Measurements from ENCODE around the gene UGT1A8.
A peak's percentile ranks its signal among the peaks of the same experiment; 100 is the strongest.
"Not testable (repeated sequence)": the region's sequence is repeated elsewhere in the genome, so short reads cannot be mapped to it uniquely, and the experiment has no call there.

Gene UGT1A8

DNA sequence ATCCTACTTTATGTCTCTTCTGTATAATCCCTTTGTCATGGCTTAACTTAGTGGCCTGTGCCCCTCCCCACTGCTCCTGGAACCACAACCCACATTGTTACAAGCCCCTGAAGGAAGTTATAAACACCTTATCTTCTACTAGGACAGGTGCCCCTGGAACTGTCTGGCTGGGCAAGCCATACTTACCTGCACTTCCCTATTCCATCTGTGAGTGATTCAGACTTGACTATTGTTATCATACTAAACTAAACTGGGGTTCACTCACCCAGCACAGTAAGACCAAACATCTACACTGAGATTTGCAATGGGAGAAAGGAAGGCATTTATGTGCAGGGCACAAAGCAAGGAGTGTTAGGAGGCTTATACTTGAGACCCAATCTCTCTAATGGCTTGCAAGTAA is 71.6 kb downstream of the UGT1A8 start:
- no peak for DNase-seq

DNA sequence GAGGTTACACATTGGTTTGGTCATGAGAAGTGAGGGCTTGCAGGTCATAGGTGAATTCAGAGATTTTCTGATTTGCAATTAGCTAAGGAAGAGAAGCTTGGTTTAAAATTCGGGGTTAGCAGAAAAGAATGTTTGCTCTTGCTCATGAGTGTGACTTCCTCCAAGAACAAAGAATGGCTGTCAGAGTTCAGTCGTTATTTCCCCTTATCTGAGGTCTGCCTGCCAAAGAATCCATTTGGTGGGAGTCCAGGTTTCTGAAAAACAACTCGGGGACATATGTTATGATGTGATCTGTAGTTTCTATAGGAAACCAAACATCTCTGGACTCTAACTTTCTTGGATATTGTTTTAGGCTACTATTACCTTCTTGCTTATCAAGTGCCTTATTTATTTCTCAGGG is 72.1 kb downstream of the UGT1A8 start:
- DNase-seq, result no peak

DNA sequence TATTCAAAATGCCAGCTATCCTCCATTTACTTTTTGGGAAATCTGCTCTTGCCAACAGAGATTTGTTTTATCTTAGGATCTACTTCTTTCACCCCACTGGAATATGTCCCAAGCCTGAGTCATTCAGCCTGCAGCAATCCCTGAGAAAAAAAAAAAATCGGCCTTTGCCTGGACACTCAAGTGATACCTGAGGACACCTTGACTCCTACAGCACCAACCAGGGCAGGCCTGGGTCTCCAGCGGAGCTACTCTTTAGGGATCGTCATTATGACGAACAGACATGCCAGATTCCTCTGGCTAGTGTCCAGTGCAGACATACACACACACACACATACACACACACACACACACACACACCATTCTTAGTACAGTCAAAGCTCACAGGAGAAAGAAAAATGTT is 73.0 kb downstream of the UGT1A8 start:
- DNase-seq, result no peak

DNA sequence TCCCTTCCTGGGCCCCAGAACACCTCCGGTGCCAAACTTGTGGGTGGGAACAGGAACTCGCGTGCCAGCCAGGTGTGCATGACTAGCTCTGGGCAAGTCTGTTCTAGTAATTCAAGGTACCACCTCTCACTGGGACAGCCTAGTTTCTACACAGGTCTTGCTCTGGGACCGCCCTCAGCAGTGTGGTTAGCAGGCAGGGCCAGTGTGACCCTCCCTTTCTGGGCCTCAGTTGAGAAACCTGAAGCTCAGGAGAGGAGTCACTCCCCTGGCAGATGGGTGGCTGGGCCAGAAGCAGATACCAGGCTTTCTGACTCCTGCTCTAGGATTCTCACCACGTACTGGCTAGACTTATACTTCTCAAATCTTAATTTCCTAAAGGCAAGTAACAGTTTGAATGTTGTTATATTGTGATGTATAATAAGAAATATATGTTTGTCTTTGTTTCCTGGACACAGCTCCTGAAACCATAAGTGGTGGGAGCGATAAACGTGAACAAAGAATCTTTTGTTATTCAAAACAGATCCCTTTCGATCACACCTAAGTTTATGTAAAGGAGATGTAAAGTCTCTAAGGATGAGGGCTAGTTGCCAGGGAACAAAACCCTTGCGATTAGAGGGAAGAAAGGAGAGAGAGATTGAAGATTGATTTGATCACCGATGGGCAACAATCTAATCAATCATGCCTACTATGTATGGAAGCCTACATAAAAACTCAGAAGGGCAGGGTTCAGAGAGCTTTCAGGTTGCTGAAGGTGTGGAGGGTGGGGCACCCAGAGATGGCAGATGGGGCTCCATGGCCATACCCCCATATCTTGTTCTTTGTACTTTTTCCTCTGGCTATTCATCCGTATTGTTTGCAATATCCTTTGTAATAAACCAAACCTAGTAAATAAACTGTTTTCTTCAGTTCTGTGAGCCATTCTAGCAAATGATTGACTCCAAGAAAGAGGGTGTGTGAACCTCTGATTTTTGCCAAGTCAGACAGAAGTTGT is 74.3 kb downstream of the UGT1A8 start:
- DNase-seq, result no peak

DNA sequence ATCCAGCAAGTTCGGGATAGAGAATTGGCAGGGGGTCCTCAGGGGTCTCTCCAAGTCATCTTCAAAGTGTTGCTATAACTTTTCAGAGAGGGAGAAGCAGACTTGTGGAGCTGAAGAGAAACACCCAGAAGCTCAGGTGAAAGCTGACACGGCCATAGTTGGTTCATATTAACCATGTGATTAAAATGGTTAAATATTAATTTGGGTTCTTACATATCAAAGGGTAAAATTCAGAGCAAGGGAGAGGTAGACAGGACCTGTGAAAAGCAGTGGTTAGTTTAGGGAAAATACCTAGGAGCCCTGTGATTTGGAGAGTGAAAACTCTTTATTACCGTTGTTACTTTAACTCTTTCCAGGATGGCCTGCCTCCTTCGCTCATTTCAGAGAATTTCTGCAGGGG is 75.2 kb downstream of the UGT1A8 start, which contains the start of gene UGT1A6:
Gene UGT1A6, plus strand, starts transcription at position 243 of the 400 bp plus-strand sequence. Its CDS starts 115 bp downstream, at position 358.
- no peak for DNase-seq

DNA sequence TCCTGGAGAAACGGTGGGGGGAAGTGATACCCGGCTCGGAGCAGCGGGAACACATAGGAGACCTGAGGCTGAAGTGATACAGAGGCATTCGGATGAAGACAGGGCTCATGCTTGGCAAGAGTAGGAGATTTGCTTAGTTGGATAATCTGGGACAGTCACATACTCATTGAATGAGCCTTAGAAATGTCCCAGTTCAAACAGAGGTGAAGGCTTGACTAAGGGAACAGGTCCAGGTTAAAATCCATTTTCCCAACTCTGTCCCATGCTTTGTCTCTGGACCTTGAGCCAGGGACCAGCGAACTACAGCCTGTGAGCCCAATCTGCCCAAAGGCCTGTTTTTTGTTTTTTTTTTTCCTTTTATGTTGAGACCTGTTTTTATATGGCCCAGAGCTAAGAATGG is 76.5 kb downstream of the UGT1A8 start:
- DNase-seq, result no peak

DNA sequence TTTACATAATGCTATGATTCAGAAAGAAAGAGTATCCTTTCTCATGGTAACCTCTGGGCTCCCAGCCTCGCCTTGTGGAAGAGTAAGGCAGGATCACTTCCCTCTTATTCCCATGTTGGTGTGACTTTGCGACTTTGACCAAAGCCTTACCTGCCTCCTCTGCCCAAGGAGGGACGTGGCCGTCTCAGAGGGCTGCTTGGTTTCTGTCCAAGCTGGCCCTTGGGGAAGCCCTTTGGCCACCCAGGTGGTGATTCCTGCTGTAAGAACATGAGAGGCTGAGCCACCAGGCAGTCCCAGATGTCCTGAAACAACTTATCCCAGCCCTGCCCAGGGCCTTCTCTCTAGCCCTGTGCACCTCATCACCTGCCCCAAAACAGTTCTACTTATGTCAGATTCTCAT is 81.3 kb downstream of the UGT1A8 start:
- DNase-seq, result no peak

DNA sequence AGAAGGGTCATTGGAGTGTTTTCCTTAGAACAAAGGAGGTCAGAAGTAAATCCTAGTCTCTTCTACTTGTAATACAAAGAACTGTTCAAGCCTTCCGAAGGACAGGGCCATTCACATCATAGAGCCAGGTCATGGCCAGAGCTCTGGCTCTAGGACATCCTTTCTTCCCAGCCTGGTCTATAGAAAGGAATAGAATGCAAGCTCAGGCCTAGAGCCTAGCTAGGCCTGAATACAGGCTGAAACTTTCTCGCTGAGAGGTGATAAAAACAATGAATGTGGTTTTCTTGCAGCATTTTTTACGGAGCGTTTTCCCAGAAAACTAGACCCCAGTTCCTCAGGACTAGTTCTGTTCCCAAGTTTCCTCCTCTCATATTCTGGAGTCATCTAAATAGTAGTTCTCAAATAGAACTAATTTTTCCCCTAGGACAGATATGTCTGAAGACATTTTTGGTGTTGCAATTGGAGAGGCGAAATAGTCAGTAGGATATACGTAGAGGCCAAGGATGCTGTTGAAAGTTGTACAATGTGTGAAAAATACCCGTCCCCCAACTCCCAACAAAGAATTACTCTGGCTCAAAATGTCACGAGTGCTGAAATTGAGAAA is 82.1 kb downstream of the UGT1A8 start:
- no peak for DNase-seq

DNA sequence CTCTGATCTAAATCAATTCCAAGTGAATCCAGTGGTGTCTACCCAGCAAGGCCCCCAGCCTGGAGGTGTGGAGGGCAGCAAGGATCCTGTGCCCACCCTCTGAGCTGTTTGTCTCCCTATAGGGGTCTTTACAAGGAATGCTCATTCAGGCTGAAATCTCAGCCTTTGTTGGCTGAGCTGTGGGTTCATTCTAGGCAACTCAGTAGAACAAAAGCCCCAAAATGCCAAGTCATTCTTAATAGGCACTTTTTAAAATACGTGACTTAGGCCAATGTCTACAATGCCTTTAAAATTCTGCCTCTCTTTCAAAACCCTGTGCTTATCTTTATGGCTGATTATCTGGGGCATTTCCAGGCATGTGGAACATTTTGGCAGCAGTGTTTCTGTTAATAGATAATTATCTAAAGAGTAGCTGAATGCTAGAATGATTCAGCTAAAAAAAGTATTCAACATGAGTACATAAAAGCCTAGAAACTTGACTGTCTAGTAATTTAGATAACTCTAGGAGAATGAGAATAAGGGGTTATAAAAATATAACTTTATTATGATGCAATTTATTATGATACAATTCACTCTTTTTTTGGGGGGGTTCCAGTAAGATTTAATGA is 82.7 kb downstream of the UGT1A8 start:
- no peak for DNase-seq

DNA sequence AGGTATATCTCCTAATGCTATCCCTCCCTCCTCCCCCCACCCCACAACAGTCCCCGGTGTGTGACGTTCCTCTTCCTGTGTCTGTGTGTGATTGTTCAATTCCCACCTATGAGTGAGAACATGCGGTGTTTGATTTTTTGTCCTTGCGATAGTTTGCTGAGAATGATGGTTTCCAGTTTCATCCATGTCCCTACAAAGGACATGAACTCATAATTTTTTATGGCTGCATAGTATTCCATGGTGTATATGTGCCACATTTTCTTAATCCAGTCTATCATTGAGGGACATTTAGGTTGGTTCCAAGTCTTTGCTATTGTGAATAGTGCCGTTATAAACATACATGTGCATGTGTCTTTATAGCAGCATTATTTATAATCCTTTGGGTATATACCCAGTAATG is 83.4 kb downstream of the UGT1A8 start:
- not testable (repeated sequence) for DNase-seq

DNA sequence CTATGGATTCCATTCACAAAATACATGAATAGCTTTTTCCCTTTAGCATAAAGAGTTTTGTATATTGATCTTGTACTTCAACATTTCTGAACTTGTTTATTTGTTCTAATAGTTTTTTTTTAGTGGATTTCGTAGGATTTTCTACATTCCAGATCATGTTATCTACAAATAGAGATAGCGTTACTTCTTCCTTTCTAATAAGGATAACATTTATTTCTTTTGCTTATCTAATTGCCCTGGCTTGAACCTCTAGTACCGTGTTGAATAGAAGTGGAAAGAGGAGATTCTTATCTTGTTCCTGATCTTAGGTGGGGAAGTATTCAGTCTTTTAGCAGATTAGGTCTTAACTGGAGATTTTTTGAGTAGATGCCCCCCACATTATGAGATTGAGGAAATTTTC is 84.8 kb downstream of the UGT1A8 start:
- no peak for DNase-seq

DNA sequence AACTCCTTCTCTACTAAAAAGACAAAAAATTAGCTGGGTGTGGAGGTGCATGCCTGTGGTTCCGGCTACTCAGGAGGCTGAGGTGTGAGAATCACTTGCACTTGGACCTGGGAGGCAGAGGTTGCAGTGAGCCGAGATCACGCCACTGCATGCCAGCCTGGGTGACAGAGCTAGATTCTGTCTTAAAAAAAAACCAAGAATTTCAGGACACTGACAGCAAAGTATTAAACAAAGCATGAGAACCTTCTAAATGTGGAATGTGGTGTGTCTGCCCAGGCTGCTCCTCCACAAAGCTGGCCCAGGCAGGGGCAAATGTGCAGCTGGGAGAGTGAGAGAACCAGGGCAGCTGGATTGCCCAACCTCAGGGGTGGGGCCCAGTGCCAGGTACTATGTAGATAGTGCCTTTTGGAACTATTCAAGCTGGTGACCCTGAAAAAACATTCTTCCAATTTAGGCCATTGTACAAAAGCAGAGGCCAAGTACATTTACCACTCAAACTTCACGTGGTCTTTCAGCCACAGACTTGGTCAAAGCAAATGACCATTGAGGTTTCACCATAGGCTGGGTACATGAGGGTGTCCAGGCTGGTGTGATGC is 88.6 kb downstream of the UGT1A8 start:
- no peak for DNase-seq

DNA sequence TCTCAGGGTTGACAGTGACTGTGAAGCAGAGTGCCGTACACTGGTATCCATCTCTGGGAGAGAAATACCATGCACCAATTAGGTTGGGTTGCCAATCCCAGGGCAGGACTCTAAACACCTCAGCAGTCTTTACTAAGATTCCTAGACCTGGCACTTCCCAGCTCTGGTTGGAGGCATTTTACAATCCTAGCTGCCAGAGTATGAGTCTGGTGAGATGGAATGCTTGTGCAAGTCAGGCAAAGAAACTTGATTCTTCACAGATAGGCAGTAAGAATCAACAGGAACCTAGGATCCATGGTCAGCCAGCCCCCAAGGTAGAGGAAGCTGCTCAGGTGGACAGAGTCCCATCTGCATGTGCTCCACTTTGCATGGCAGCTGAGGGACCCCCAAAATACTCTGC is 89.3 kb downstream of the UGT1A8 start:
- no peak for DNase-seq

DNA sequence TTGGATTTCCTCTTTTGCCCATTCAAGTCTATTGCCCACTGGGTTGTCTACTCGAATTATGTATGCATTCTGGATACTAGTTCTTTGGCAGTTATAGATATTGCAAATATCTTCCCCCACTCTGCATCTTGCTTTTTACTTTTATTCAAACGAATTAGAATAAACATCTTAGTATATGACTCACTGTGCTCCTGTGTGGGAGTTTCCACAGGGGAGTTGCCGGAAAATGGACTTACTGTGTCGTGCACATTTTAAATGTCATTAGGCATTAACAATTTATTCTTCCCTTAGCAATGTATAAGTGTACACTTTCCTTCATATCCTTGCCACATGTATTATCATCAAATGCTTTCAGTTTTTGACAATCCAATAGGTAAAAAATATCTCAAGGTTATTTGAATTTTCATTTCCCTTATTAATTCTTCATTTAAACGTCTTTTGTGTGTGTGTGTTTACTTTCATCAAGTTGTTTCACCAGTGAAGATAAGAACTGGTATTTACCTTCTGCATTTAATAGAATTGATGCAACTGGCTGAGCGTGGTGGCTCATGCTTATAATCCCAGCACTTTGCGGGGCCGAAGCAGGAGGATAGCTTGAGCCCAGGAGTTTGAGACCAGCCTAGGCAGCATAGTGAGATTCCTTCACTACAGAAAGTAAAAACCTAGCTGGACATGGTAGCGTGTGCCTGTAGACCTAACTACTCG is 90.7 kb downstream of the UGT1A8 start:
- no peak for DNase-seq

DNA sequence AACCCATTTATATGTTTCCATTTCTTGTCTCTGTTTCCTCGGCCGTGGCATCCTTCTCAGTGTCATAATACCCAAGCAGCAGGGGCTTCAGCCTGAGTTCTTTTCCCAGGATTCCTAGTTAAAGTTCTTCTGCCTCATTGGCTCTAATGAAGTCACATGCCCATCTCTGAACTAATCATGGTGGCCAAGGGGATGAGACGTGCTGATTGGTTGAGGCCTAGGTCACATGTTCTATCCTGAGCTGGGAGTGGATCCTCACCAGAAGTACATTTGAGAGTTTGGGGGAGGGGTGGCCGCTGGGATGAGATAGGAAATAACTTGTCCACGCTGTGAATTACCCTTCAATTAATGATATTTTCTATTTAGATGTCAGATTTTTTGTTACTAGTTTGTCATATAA is 91.5 kb downstream of the UGT1A8 start:
- DNase-seq, result no peak

DNA sequence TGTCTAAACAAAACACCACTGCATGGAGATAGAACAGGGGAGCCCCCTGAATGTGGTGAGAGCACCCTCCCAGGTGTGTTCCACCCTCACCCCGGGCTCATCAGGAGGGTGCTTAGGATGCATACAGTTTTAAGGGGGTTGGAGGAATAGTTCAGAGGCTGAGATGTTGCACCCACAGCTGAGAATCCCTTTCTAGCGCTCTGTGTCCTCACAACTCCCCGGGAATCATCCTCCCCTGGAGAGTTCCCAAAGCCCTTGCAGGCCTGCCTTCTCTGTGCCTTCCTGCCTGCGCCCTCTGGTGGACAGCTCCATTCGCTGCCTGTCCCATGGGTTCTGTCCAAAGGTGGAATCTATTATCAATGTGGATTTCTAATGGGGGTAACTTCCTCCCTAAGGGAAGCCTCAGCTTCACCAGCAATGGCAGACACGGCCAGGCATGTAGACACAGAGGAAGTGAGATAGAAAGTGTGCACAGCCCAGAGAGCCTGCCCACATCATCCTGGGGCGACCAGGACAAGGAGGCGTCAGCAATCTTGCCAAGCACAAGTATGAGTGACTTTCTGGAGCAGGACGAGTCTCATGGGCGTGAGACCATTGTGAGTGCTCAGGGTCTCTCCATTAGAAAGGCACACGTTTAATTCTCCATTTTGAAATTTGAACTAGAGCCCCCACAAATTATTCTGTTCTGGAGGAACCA is 94.0 kb downstream of the UGT1A8 start:
- peak; percentile 45 to 53 for DNase-seq

DNA sequence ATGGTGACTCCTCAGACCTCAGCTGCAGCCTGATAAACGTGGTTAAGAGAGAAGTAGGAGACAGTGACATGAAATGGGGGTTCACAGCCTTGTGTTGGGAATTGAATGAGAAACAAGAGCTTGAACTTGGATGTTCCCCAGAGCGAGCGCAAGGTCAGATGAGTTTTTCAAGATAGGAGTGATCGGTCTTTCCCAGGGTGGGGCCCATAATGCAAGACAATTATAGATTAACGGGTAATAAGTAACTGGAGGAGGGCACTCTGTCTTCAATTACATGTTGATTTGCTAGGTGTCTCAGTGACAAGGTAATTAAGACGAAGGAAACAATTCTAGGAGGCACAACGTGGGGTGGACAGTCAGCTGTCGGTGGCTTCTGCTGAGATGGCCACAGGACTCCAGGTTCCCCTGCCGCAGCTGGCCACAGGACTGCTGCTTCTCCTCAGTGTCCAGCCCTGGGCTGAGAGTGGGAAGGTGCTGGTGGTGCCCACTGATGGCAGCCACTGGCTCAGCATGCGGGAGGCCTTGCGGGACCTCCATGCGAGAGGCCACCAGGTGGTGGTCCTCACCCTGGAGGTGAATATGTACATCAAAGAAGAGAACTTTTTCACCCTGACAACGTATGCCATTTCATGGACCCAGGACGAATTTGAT is 95.3 kb downstream of the UGT1A8 start, which contains the start of gene UGT1A5:
Gene UGT1A5, plus strand, starts transcription at position 297 of the 651 bp plus-strand sequence. Its CDS starts 85 bp downstream, at position 382.
- no peak for DNase-seq

DNA sequence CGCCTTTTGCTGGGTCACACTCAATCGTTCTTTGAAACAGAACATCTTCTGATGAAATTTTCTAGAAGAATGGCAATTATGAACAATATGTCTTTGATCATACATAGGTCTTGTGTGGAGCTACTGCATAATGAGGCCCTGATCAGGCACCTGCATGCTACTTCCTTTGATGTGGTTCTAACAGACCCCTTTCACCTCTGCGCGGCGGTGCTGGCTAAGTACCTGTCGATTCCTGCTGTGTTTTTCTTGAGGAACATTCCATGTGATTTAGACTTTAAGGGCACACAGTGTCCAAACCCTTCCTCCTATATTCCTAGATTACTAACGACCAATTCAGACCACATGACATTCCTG is 95.8 kb downstream of the UGT1A8 start:
- no peak for DNase-seq

DNA sequence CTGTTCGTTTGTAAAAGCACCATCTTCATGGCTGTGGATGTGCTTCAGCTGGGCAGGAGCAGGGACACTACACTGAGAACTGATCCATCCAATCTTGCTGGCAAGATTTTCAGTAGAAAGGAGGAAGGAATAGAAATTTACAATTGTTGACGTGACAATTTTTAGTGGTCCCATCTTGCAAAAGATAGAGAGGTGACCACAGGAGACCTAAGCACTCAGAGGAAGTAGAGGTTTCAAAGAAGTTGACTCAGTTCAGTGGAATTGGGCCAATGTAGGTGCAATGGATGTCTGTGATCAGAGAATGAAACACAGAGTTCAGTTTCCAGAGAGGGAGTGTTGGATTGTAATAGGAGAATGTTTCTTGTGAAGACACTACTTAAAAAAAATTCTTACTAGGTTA is 96.7 kb downstream of the UGT1A8 start:
- DNase-seq, result no peak

DNA sequence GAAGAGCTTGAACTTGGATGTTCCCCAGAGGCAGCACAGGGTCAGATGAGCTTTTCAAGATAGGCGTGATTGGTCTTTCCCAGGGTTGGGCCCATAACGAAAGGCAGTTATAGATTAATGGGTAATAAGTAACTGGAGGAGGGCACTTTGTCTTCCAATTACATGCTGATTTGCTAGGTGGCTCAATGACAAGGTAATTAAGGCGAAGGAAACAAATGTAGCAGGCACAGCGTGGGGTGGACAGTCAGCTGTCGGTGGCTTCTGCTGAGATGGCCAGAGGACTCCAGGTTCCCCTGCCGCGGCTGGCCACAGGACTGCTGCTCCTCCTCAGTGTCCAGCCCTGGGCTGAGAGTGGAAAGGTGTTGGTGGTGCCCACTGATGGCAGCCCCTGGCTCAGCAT is 101.1 kb downstream of the UGT1A8 start, which contains the start of gene UGT1A4:
Gene UGT1A4, plus strand, starts transcription at position 185 of the 400 bp plus-strand sequence. Its CDS starts 85 bp downstream, at position 270.
- no peak for DNase-seq

DNA sequence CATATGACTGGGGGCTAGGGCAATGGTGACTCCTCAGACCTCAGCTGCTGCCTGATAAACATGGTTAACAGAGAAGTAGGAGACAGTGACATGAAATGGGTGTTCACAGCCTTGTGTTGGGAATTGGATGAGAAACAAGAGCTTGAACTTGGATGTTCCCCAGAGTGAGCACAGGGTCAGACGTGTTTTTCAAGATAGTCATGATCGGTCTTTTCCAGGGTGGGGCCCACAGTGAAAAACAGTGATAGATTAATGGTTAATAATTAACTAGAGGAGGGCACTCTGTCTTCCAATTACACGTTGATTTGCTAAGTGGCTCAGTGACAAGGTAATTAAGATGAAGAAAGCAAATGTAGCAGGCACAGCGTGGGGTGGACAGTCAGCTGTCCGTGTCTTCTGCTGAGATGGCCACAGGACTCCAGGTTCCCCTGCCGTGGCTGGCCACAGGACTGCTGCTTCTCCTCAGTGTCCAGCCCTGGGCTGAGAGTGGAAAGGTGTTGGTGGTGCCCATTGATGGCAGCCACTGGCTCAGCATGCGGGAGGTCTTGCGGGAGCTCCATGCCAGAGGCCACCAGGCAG is 111.4 kb downstream of the UGT1A8 start, which contains the start of gene UGT1A3:
Gene UGT1A3, plus strand, starts transcription at position 320 of the 579 bp plus-strand sequence. Its CDS starts 85 bp downstream, at position 405.
- DNase-seq, result no peak
